Mesothelial cell of epicardium (in vitro differentiated cells): ENCODE measurements around the gene MAPK4. TPM values are rescaled to one million over a fixed set of nuclear protein-coding genes. Genes with fewer than 3 reads are reported as not detected.
A peak's percentile ranks its signal among the peaks of the same experiment; 100 is the strongest.
"Not testable (repeated sequence)": the region's sequence is repeated elsewhere in the genome, so short reads cannot be mapped to it uniquely, and the experiment has no call there.

ENCODE experiments used
- DNase-seq, 2 experiments: peaks; one replicate each; pipeline ENCODE4 v3.0.0; 2021; ENCODE audit warnings: low spot score in 2 of 2; ENCODE audit not compliant: unreplicated experiment in 2 of 2
- H3K27ac Mint-ChIP-seq: 2 replicates; pipeline ENCODE4 v1.8.0; 2021; ENCODE audit warnings: mixed read lengths
- H3K27me3 Mint-ChIP-seq: 2 replicates; pipeline ENCODE4 v1.8.0; 2021; ENCODE audit warnings: low read depth, mixed read lengths
- H3K36me3 Mint-ChIP-seq: 2 replicates; pipeline ENCODE4 v1.8.0; 2021; ENCODE audit warnings: mixed read lengths
- H3K4me1 Mint-ChIP-seq: 2 replicates; pipeline ENCODE4 v1.8.0; 2021; ENCODE audit warnings: mixed read lengths
- H3K4me3 Mint-ChIP-seq: 2 replicates; pipeline ENCODE4 v1.8.0; 2021; ENCODE audit warnings: mild to moderate bottlenecking, moderate library complexity, mixed read lengths
- H3K9me3 Mint-ChIP-seq: 2 replicates; pipeline ENCODE4 v1.8.0; 2021; ENCODE audit warnings: mixed read lengths
- total RNA-seq: library from RNA; stranded (reverse); gene quantifications from 3 replicates; pipeline ENCODE4 v1.2.1, GENCODE V29; 2021
- TF ChIP-seq, protein P1 (sequence below): fragments of 200-600 bp; sonication (generic); IDR thresholded peaks from one replicate; pipeline ENCODE4 v1.5.0; 2021; ENCODE audit warnings: antibody characterized with exemption; ENCODE audit not compliant: unreplicated experiment

Gene MAPK4
- total RNA-seq, 1 donor from 2014 or later: 6.3 TPM

DNA sequence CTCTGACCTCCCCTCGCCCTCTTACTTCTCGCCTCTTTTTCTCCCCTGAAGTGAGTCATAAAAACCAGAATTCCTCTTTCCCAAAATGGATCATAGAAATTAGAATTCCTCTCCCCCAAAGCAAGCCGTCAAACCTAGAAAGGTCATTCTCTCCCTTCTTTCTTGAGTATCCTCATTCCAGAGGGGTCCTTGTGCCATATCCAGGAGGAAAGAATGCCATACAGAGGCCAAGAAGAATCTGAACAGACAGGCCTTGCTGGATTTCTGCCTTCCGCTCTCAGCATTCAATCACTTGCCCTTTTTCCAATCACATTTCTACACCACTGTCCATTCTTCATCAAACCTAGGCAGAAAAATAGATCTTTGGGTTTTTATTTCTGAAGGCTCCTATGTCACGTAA is 31.1 kb upstream of the MAPK4 start:
- no peak overlapping the region for H3K27ac Mint-ChIP-seq
- H3K4me1 Mint-ChIP-seq: peaks cover 7% of the 10 kb centered on the region
- no peak for DNase-seq
- peaks cover 14% of the 10 kb centered on the region for H3K9me3 Mint-ChIP-seq
- no peaks in the 10 kb centered on the region for H3K27me3 Mint-ChIP-seq
- H3K4me3 Mint-ChIP-seq: no peak overlapping the region
- H3K36me3 Mint-ChIP-seq: peaks cover 10% of the 10 kb centered on the region
- TF ChIP-seq, protein P1, sequence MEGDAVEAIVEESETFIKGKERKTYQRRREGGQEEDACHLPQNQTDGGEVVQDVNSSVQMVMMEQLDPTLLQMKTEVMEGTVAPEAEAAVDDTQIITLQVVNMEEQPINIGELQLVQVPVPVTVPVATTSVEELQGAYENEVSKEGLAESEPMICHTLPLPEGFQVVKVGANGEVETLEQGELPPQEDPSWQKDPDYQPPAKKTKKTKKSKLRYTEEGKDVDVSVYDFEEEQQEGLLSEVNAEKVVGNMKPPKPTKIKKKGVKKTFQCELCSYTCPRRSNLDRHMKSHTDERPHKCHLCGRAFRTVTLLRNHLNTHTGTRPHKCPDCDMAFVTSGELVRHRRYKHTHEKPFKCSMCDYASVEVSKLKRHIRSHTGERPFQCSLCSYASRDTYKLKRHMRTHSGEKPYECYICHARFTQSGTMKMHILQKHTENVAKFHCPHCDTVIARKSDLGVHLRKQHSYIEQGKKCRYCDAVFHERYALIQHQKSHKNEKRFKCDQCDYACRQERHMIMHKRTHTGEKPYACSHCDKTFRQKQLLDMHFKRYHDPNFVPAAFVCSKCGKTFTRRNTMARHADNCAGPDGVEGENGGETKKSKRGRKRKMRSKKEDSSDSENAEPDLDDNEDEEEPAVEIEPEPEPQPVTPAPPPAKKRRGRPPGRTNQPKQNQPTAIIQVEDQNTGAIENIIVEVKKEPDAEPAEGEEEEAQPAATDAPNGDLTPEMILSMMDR: no peak

DNA sequence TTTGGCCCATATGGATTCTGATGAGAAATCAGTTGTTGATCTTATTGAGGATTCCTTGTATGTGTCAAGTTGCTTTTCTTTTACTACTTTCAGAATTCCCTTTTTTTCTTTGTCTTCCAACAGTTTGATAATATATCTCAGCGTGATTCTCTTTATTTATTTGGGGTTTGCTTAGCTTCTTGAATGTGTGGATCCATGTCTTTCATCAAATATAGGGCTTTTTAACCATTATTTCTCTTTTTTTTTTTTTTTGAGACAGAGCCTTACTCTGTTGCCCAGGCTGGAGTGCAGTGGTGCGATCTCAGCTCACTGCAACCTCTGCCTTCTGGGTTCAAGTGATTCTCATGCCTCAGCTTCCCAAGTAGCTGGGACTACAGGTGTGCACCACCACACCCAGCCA is 26.1 kb upstream of the MAPK4 start:
- Mint-ChIP-seq H3K9me3 (peaks cover 27% of the 10 kb centered on the region), H3K36me3 (peaks cover 15% of the 10 kb centered on the region)
- not testable (repeated sequence) for H3K27ac Mint-ChIP-seq, H3K27me3 Mint-ChIP-seq, DNase-seq, H3K4me1 Mint-ChIP-seq, H3K4me3 Mint-ChIP-seq

DNA sequence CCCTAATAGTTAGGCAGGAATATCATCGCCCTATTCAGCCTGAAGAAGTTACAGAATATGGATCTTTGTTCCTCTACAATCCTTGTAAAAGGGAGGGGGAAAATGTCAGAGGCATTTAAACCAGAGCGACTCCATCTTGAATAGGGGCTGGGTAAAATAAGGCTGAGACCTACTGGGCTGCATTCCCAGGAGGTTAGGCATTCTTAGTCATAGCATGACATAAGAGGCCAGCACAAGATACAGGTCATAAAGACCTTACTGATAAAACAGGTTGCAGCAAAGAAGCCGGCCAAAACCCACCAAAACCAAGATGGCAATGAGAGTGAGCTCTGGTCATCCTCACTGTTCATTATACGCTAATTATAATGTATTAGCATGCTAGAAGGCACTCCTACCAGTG is 15.4 kb upstream of the MAPK4 start:
- H3K27me3 Mint-ChIP-seq, H3K9me3 Mint-ChIP-seq, H3K4me3 Mint-ChIP-seq, DNase-seq, H3K4me1 Mint-ChIP-seq, H3K27ac Mint-ChIP-seq, H3K36me3 Mint-ChIP-seq: not testable (repeated sequence)

DNA sequence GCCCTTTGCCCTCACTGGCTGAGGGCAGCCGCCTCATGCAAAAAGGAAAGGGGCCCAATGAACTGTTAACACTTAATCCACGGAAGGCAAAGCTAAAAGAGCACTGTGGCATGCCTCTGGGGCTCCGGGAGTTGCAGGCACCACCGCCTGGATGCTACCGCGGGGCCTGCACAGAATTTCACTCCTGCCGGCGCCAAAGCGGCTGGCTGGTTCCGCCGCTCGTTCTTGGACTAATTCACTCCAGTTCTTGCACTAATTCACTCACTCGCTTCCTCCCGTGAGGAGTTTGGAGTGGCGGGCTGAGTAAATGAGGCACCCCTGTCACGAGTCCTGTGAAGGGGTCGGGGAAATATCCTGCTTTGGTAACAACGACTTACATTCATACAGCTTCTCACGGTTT is 14.0 kb upstream of the MAPK4 start:
- Mint-ChIP-seq H3K27ac (no peak overlapping the region), H3K36me3 (no peaks in the 10 kb centered on the region), H3K27me3 (no peaks in the 10 kb centered on the region), H3K9me3 (no peaks in the 10 kb centered on the region), H3K4me1 (no peaks in the 10 kb centered on the region), H3K4me3 (no peak overlapping the region)
- DNase-seq: no peak
- TF ChIP-seq, protein P1: no peak

DNA sequence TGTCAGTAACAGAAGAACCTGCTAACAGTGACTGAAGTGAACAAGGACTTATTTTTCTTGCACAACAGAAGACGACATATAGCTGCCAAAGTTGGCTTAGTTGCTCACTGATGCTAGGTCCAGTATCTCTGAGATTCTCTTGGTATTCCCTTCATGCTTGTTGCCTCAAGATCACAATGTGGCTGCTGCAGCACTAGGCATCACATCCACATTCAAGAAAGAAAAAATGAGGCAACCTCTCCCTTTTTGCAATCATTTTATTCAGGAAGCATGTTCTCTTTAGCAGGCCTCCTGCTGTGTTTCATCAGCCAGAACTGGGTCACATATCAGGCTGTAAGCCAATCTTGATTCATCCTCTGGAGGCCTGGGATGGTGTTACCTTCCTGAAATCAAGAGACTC is 11.7 kb upstream of the MAPK4 start:
- no peaks in the 10 kb centered on the region for H3K36me3 Mint-ChIP-seq
- TF ChIP-seq, protein P1: no peak
- H3K27me3 Mint-ChIP-seq: no peaks in the 10 kb centered on the region
- H3K27ac Mint-ChIP-seq: no peak overlapping the region
- peaks cover 7% of the 10 kb centered on the region for H3K9me3 Mint-ChIP-seq
- no peak overlapping the region for H3K4me3 Mint-ChIP-seq
- no peak for DNase-seq
- H3K4me1 Mint-ChIP-seq: no peaks in the 10 kb centered on the region

DNA sequence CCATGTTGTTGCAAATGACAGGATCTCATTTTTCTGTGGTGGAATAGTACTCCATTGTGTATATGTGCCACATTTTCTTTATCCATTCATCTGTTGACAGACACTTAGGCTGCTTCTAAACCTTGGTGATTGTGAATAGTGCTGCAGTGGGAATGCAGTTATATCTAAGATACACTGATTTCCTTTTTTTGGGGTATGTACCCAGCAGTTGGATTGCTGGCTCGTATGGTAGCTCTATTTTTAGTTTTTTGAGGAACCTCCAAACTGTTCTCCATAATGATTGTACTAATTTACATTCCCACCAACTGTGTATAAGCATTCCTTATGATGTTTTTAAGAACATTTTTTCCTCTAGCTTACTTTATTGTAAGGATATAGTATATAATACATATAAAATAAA is 8.2 kb upstream of the MAPK4 start:
- not testable (repeated sequence) for H3K27me3 Mint-ChIP-seq, H3K27ac Mint-ChIP-seq, H3K4me3 Mint-ChIP-seq, H3K36me3 Mint-ChIP-seq, DNase-seq, H3K4me1 Mint-ChIP-seq
- H3K9me3 Mint-ChIP-seq: peaks cover 19% of the 10 kb centered on the region

DNA sequence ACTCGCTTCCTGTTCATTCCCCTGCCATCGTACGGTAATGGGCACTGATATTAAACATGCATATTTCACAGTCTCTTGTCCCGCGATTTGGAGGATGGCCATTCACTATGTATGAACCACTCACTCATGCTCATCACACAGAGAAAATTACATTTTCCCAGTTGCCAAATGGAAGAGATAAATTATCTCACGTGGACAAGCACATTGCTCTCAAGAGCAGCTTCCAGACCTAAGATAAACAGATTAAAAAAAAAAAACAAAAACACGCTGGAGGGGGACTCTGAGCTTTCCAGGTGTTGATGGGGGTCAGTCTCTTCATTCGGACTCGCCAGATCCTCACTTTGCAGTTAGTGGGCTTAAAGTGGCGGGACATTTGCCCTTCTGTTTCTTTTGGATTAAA is 1.7 kb upstream of the MAPK4 start:
- Mint-ChIP-seq H3K9me3 (peaks cover 13% of the 10 kb centered on the region), H3K27ac (peak overlapping the region; percentile 5), H3K36me3 (no peaks in the 10 kb centered on the region), H3K4me1 (peaks cover 24% of the 10 kb centered on the region), H3K27me3 (peaks cover 16% of the 10 kb centered on the region), H3K4me3 (no peak overlapping the region)
- DNase-seq: no peak
- TF ChIP-seq, protein P1: no peak
